Ectodermal cell (in vitro differentiated cells): ENCODE results near the gene NIP7.
"Not testable (repeated sequence)": the region's sequence is repeated elsewhere in the genome, so short reads cannot be mapped to it uniquely, and the experiment has no call there.

Source experiments
- H3K27ac ChIP-seq: 2 replicates; pipeline ENCODE4 v1.7.0; 2013; ENCODE audit warnings: mild to moderate bottlenecking, low read depth, low read length; ENCODE audit not compliant: insufficient read depth, poor library complexity, severe bottlenecking
- H3K27me3 ChIP-seq: 2 replicates; pipeline ENCODE4 v1.7.0; 2013; ENCODE audit warnings: mild to moderate bottlenecking, low read length; ENCODE audit not compliant: insufficient read depth, control insufficient read depth, poor library complexity, severe bottlenecking
- H3K36me3 ChIP-seq: one replicate; pipeline ENCODE4 v1.7.0; 2013; ENCODE audit warnings: low read length; ENCODE audit not compliant: control insufficient read depth, insufficient read depth
- H3K4me1 ChIP-seq: one replicate; pipeline ENCODE4 v1.7.0; 2013; ENCODE audit warnings: low read length; ENCODE audit not compliant: control insufficient read depth, insufficient read depth
- H3K4me3 ChIP-seq: 2 replicates; pipeline ENCODE4 v1.7.0; 2013; ENCODE audit warnings: low read depth, low read length, control low read depth; ENCODE audit not compliant: insufficient read depth
- H3K9me3 ChIP-seq: 2 replicates; pipeline ENCODE4 v1.7.0; 2013; ENCODE audit warnings: mild to moderate bottlenecking, low read length, moderate library complexity; ENCODE audit not compliant: control insufficient read depth
- WGBS, 2 experiments: methylation state at CpG; one replicate each; pipeline ENCODE4 v1.1.7; 2013; ENCODE audit warnings: missing lambda C conversion rate in 2 of 2; 5-methylcytosine and 5-hydroxymethylcytosine counted together

NIP7 gene

GRCh38 chr16:69344171-69344570, 4.6 kb downstream of the NIP7 start:
- Histone ChIP-seq H3K4me3 (no peak overlapping the region), H3K27me3 (no peaks in the 10 kb centered on the region), H3K36me3 (peaks cover 17% of the 10 kb centered on the region), H3K9me3 (no peaks in the 10 kb centered on the region), H3K27ac (no peak overlapping the region), H3K4me1 (peaks cover 6% of the 10 kb centered on the region)
- WGBS, 2 experiments: 94 to 95% methylated on average over 5 of the region's 5 CpGs

GRCh38 chr16:69345923-69346322, 6.4 kb downstream of the NIP7 start:
- H3K27ac ChIP-seq: no peak overlapping the region
- WGBS, 2 experiments: 89 to 95% methylated on average over 3 to 4 of the region's 4 CpGs
- H3K36me3 ChIP-seq: peaks cover 17% of the 10 kb centered on the region
- H3K4me3 ChIP-seq: no peak overlapping the region
- no peaks in the 10 kb centered on the region for H3K27me3 ChIP-seq
- H3K4me1 ChIP-seq: peaks cover 3% of the 10 kb centered on the region
- H3K9me3 ChIP-seq: no peaks in the 10 kb centered on the region

- H3K27ac ChIP-seq: no peak overlapping the region
- H3K4me1 ChIP-seq: no peaks in the 10 kb centered on the region
- no peaks in the 10 kb centered on the region for H3K9me3 ChIP-seq
- H3K4me3 ChIP-seq: no peak overlapping the region
- WGBS, 2 experiments: 93 to 96% methylated on average over 6 of the region's 6 CpGs
- no peaks in the 10 kb centered on the region for H3K27me3 ChIP-seq
- H3K36me3 ChIP-seq: peaks cover 11% of the 10 kb centered on the region
These were observed 7.1 kb downstream of the NIP7 start for GRCh38 chr16:69346683-69347082.

- WGBS, 2 experiments: 88 to 98% methylated on average over 6 of the region's 6 CpGs
- Histone ChIP-seq H3K27me3 (no peaks in the 10 kb centered on the region), H3K36me3 (peaks cover 4% of the 10 kb centered on the region)
These were observed 8.7 kb downstream of the NIP7 start for GRCh38 chr16:69348222-69348621.

GRCh38 chr16:69349536-69349935, 10.0 kb downstream of the NIP7 start:
- H3K4me1 ChIP-seq: no peaks in the 10 kb centered on the region
- WGBS, 2 experiments: 93% methylated on average over 10 of the region's 10 CpGs
- H3K27me3 ChIP-seq: no peaks in the 10 kb centered on the region
- no peaks in the 10 kb centered on the region for H3K36me3 ChIP-seq
- no peak overlapping the region for H3K27ac ChIP-seq
- H3K4me3 ChIP-seq: no peak overlapping the region
- no peaks in the 10 kb centered on the region for H3K9me3 ChIP-seq

More at GRCh38 chr16:69348222-69348621, 8.7 kb downstream of the NIP7 start:
- Histone ChIP-seq H3K9me3 (no peaks in the 10 kb centered on the region), H3K4me3 (no peak overlapping the region), H3K27ac (no peak overlapping the region), H3K4me1 (no peaks in the 10 kb centered on the region)

GRCh38 chr16:69350536-69351133, 11.1 kb downstream of the NIP7 start:
- Histone ChIP-seq H3K27ac (no peak overlapping the region), H3K36me3 (peaks cover 3% of the 10 kb centered on the region), H3K4me1 (no peaks in the 10 kb centered on the region), H3K27me3 (no peaks in the 10 kb centered on the region), H3K9me3 (no peaks in the 10 kb centered on the region), H3K4me3 (no peak overlapping the region)
- 96 to 97% methylated on average over 5 to 6 of the region's 6 CpGs for WGBS, 2 experiments

GRCh38 chr16:69351309-69352027, 11.9 kb downstream of the NIP7 start, which contains the start of gene TMED6:
TMED6 (minus strand) TSS chr16:69351786; CDS start chr16:69351753, 33 bp downstream.
- Histone ChIP-seq H3K27ac (no peak within 1 kb of the TSS), H3K36me3 (peaks cover 11% of the 10 kb centered on the region), H3K9me3 (no peaks in the 10 kb centered on the region), H3K27me3 (no peaks in the 10 kb centered on the region), H3K4me1 (no peaks in the 10 kb centered on the region), H3K4me3 (no peak within 1 kb of the TSS)
- WGBS, 2 experiments: 92% methylated on average over 12 of the region's 12 CpGs

- peaks cover 11% of the 10 kb centered on the region for H3K36me3 ChIP-seq
- 94 to 95% methylated on average over 9 of the region's 9 CpGs for WGBS, 2 experiments
- H3K27me3 ChIP-seq, H3K4me3 ChIP-seq, H3K4me1 ChIP-seq, H3K9me3 ChIP-seq, H3K27ac ChIP-seq: not testable (repeated sequence)
These were observed 20.5 kb downstream of the NIP7 start for GRCh38 chr16:69360070-69360469.

GRCh38 chr16:69363281-69363717, 23.7 kb downstream of the NIP7 start:
- Histone ChIP-seq H3K9me3 (no peaks in the 10 kb centered on the region), H3K4me3 (no peak overlapping the region), H3K27me3 (no peaks in the 10 kb centered on the region), H3K27ac (no peak overlapping the region), H3K4me1 (no peaks in the 10 kb centered on the region), H3K36me3 (peaks cover 28% of the 10 kb centered on the region)
- WGBS, 2 experiments: 93 to 97% methylated on average over 5 of the region's 5 CpGs

GRCh38 chr16:69364088-69364487, 24.5 kb downstream of the NIP7 start:
- Histone ChIP-seq H3K4me3 (no peak overlapping the region), H3K36me3 (peaks cover 31% of the 10 kb centered on the region), H3K9me3 (no peaks in the 10 kb centered on the region), H3K27me3 (no peaks in the 10 kb centered on the region), H3K4me1 (no peaks in the 10 kb centered on the region), H3K27ac (no peak overlapping the region)
- WGBS, 2 experiments: 88 to 95% methylated on average over 1 to 2 of the region's 2 CpGs
